Heart right ventricle (tissue), 16 donors: ENCODE data around the gene SEC63. TPM values are rescaled to one million over a fixed set of nuclear protein-coding genes. Genes with fewer than 3 reads are reported as not detected.
A peak's percentile ranks its signal among the peaks of the same experiment; 100 is the strongest.

Source experiments
- ATAC-seq, 8 donors: fragments of 200-7000 bp; cut with Tn5 transposase; one replicate each; pipeline ENCODE4 v1.9.1; 2020; ENCODE audit warnings: mild to moderate bottlenecking in 8 of 8, moderate library complexity in 8 of 8, moderate number of reproducible peaks in 1 of 8
- DNase-seq, 2 donors: peaks; one replicate each; pipeline ENCODE4 v3.0.0-alpha.2; 2020
- H3K27ac ChIP-seq, 10 donors: fragments of 200-600 bp; sonication (generic) in 2 of 10; one replicate each; pipeline versions ENCODE4 v1.5.0 to v1.8.0; 2020 to 2022; ENCODE audit warnings: mild to moderate bottlenecking in 3 of 10
- H3K27me3 ChIP-seq, 7 donors: fragments of 200-600 bp; one replicate each; pipeline ENCODE4 v1.8.0; 2021 to 2022; ENCODE audit warnings: mild to moderate bottlenecking in 2 of 7
- H3K36me3 ChIP-seq, 9 donors: fragments of 200-600 bp; sonication (generic) in 1 of 9; one replicate each; pipeline versions ENCODE4 v1.5.0 to v1.8.0; 2020 to 2022; ENCODE audit warnings: mild to moderate bottlenecking in 2 of 9
- H3K4me1 ChIP-seq, 9 donors: fragments of 200-600 bp; sonication (generic) in 1 of 9; one replicate each; pipeline versions ENCODE4 v1.5.0 to v1.8.0; 2020 to 2022; ENCODE audit warnings: mild to moderate bottlenecking in 4 of 9
- H3K4me3 ChIP-seq, 10 donors: fragments of 200-600 bp; sonication (generic) in 2 of 10; one replicate each; pipeline versions ENCODE4 v1.5.0 to v1.8.0; 2020 to 2022; ENCODE audit warnings: mild to moderate bottlenecking in 7 of 10, moderate library complexity in 2 of 10
- H3K9me3 ChIP-seq, 11 donors: fragments of 200-600 bp in 10 of 11; sonication (generic) in 2 of 11; one replicate each; pipeline versions ENCODE4 v1.5.0 to v1.8.0; 2013 to 2022; ENCODE audit warnings: mild to moderate bottlenecking in 2 of 11, control low read depth in 1 of 11, moderate library complexity in 1 of 11
- CTCF ChIP-seq, 9 donors: fragments of 200-600 bp; sonication (generic) in 2 of 9; IDR thresholded peaks; one replicate each; pipeline versions ENCODE4 v1.5.0 to v1.8.0; 2021 to 2022; ENCODE audit warnings: antibody characterized with exemption in 9 of 9, mild to moderate bottlenecking in 5 of 9, moderate library complexity in 1 of 9
- WGBS, 2 donors: extraction: QIAGEN DNeasy Blood & Tissue Kit; methylation state at CpG; one replicate each; pipeline ENCODE4 v1.1.7; 2013; ENCODE audit warnings: inconsistent platforms in 1 of 2; 5-methylcytosine and 5-hydroxymethylcytosine counted together
- intact Hi-C, 10 donors: fragments of 100-400 bp; cut with DNase I; formaldehyde crosslinking; loops; one replicate each; pipeline versions ENCODE4 v1.11.1 to v1.14.2; 2022
- polyA plus RNA-seq, 2 donors: library from polyadenylated mRNA; stranded (reverse); fragments of 200-250 nt; gene quantifications; one replicate each; pipeline ENCODE4 v1.2.3, GENCODE V29; 2013
- total RNA-seq, 10 donors: library from RNA; stranded (reverse); fragmentation: NEBNext Ultra II Directional in 3 of 10; extraction: Animal tissue kit (Norgen Biotek cat#: 25700) in 3 of 10; gene quantifications; one replicate each; pipeline versions ENCODE4 v1.2.1 to v1.2.4, GENCODE V29; 2021 to 2023
- donor health status: Arrhythmogenic right ventricular cardiomyopathy.
- donor health status: ischemic (EF 13 %, LVEDD 7.1; RV severe dilation, severe dysfunction).
- donor health status: healthy with polysubstance abuse.
- donor health status: DM: no; HTN: yes; CAD: no.
- donor health status: DM: no; HTN: no; CAD: no.
- donor health status: ischemic (EF 25% LVEDD 6.9; RV normal size, moderate dysfunction).
- donor health status: ischemic (EF 25% LVEDD 5.7; RV mildly dilated, moderate dysfunction).
- donor health status: healthy.
- donor health status: DM: yes; HTN: yes; CAD: no.
- donor health status: Ischemic cardiomyopathy.
- donor health status: ischemic (EF 35%, LVEDD 5.7; RV mildly dilated, moderate dysfunction).
- donor health status: nonischemic (EF 11% LVEDD 7.7; RV severe dilation, severe dysfunction).
- donor health status: DM: yes; HTN: yes; CAD: no.
- donor health status: PGD.
- donor health status: ischemic (EF 29% LVEDD 5.4; RV normal size, mild dysfunction).
- donor health status: nonischemic (EF 23%, LVEDD 6.1; RV moderate dilation, normal function).

Gene SEC63
- total and polyA plus RNA-seq, 12 donors = 22.5 to 68.3 (median 51.7) TPM

GRCh38 chr6:107845777-107846176, 112.2 kb downstream of the SEC63 start:
- 92 to 94% methylated on average over 7 of the region's 7 CpGs for WGBS, 2 donors
- no peaks in the 10 kb centered on the region for H3K9me3 ChIP-seq
- no peak overlapping the region for H3K4me3 ChIP-seq
- peaks cover 0 to 14% (median 10%) of the 10 kb centered on the region in 9 donors for H3K4me1 ChIP-seq
- DNase-seq (no peak), ATAC-seq (no peak)
- TF ChIP-seq CTCF (IDR thresholded peaks at IDR 0.05) = no peak
- H3K36me3 ChIP-seq = no peaks in the 10 kb centered on the region
- intact Hi-C loops = loop anchor here in 7 of 10 donors (5.0 to 10.0 kb wide), 6 partner anchors 141 to 713 kb away; no protein-coding TSS in a partner anchor
- peaks cover 0 to 23% (median 17%) of the 10 kb centered on the region in 7 donors for H3K27me3 ChIP-seq
- H3K27ac ChIP-seq = no peak overlapping the region

- Histone ChIP-seq H3K4me1 (peaks cover 0 to 9% (median 6%) of the 10 kb centered on the region in 9 donors), H3K27me3 (peaks cover 0 to 23% (median 14%) of the 10 kb centered on the region in 7 donors), H3K27ac (no peak overlapping the region), H3K9me3 (no peaks in the 10 kb centered on the region), H3K36me3 (no peaks in the 10 kb centered on the region), H3K4me3 (no peak overlapping the region)
- ATAC-seq = no peak
- DNase-seq = no peak
- intact Hi-C loops = loop anchor here in 4 of 10 donors (10.0 kb wide), 3 partner anchors 139 to 529 kb away; no protein-coding TSS in a partner anchor
- 67 to 77% methylated on average over 4 of the region's 4 CpGs for WGBS, 2 donors
- no peak for TF ChIP-seq CTCF (IDR thresholded peaks at IDR 0.05)
Observed at GRCh38 chr6:107843400-107843799, 114.6 kb downstream of the SEC63 start.

- ATAC-seq = peak in 3 of 8 donors; percentile 41 to 61 (median 56)
Observed at GRCh38 chr6:107841275-107841670, 116.7 kb downstream of the SEC63 start.

GRCh38 chr6:107840636-107841274, 117.3 kb downstream of the SEC63 start:
- Histone ChIP-seq H3K27ac (no peak overlapping the region), H3K4me3 (no peak overlapping the region), H3K27me3 (peaks cover 0 to under 1% (median 0%) of the 10 kb centered on the region in 7 donors), H3K4me1 (no peaks in the 10 kb centered on the region), H3K9me3 (no peaks in the 10 kb centered on the region), H3K36me3 (no peaks in the 10 kb centered on the region)
- TF ChIP-seq CTCF (IDR thresholded peaks at IDR 0.05) = no peak
- no peak for DNase-seq
- 82 to 88% methylated on average over 3 of the region's 3 CpGs for WGBS, 2 donors
- intact Hi-C loops = loop anchor here in 4 of 10 donors (10.0 kb wide), 3 partner anchors 136 to 526 kb away; no protein-coding TSS in a partner anchor
- no peak for ATAC-seq

More at GRCh38 chr6:107841275-107841670, 116.7 kb downstream of the SEC63 start:
- no peaks in the 10 kb centered on the region for H3K4me1 ChIP-seq
- 36 to 48% methylated on average over 5 of the region's 5 CpGs for WGBS, 2 donors
- peaks cover 0 to 6% (median 0%) of the 10 kb centered on the region in 7 donors for H3K27me3 ChIP-seq
- no peak for TF ChIP-seq CTCF (IDR thresholded peaks at IDR 0.05)
- H3K27ac ChIP-seq = no peak overlapping the region
- intact Hi-C loops = loop anchor here in 4 of 10 donors (10.0 kb wide), 3 partner anchors 136 to 526 kb away; no protein-coding TSS in a partner anchor
- no peak overlapping the region for H3K4me3 ChIP-seq
- no peak for DNase-seq
- no peaks in the 10 kb centered on the region for H3K9me3 ChIP-seq
- H3K36me3 ChIP-seq = no peaks in the 10 kb centered on the region
